Activated T-helper 1 cell treated with anti-CD3 and anti-CD28 coated beads, Interleukin-12 subunit alpha, Interleukin-12 subunit beta, Interleukin-2, Interleukin-4 antibody, amounts not matched to agents 30 ng/mL and 10 ng/mL and 1 ng/mL, durations not matched to agents 14 hours and 24 hours and 36 hours (primary cell): ENCODE measurements around the gene COL5A3. TPM values are rescaled to one million over a fixed set of nuclear protein-coding genes. Genes with fewer than 3 reads are reported as not detected.
"Not testable (repeated sequence)": the region's sequence is repeated elsewhere in the genome, so short reads cannot be mapped to it uniquely, and the experiment has no call there.

ENCODE experiments used
- DNase-seq: peaks from one replicate; pipeline ENCODE4 v3.0.0; 2021; ENCODE audit warnings: low spot score
- H3K27ac Mint-ChIP-seq: one replicate; pipeline ENCODE4 v1.8.0; 2021; ENCODE audit warnings: mild to moderate bottlenecking, mixed read lengths
- H3K27me3 Mint-ChIP-seq: one replicate; pipeline ENCODE4 v1.8.0; 2022; ENCODE audit warnings: mild to moderate bottlenecking, moderate library complexity, mixed read lengths; ENCODE audit not compliant: insufficient read depth
- H3K36me3 Mint-ChIP-seq: one replicate; pipeline ENCODE4 v1.8.0; 2021; ENCODE audit warnings: low read depth, mixed read lengths
- H3K4me1 Mint-ChIP-seq: one replicate; pipeline ENCODE4 v1.8.0; 2021; ENCODE audit warnings: low read depth, mixed read lengths
- H3K4me3 Mint-ChIP-seq: one replicate; pipeline ENCODE4 v1.8.0; 2021; ENCODE audit warnings: mild to moderate bottlenecking, moderate library complexity, mixed read lengths
- H3K9me3 Mint-ChIP-seq: one replicate; pipeline ENCODE4 v1.8.0; 2021; ENCODE audit warnings: mixed read lengths
- intact Hi-C: fragments of 100-400 bp; cut with micrococcal nuclease; formaldehyde crosslinking; loops from one replicate; pipeline ENCODE4 v1.15.1; 2024
- total RNA-seq: library from RNA; stranded (reverse); gene quantifications from 2 replicates; pipeline ENCODE4 v1.2.3, GENCODE V29; 2022

COL5A3 gene
- total RNA-seq, 1 donor from 2014 or later, result 0.67 TPM

DNA sequence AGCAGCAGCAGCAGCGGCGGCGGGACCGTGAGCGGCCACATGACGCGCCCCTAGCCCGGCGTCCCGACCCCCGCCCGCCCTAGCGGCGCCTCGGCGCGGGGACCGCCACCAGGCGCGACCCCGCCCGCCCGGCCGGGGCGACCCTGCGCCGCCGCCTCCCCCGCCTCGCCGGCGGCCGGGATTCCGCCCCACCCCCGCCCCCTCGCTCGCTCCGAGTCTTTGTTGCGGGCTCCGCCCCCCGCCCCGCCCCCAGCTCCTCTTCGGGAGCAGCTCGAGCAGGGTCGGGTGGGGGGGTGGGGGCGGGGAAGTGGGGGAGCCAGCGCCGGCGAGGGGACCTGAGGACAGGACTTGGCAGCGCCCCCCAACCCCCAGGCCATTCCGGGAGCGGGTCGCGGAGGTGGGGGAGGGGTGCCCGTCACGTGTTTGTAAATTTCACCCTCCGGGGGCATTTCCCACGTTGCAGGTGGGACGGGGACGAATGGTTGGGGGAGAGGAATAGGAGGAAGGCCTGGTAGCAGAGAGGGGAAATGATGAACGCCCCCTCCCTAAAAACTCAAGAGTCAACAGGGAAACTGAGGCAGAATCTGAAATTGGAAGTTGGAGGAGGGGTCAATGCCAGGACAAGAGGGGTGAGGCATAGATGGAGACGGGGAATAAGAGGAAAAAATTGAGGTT, 73.8 kb downstream of the COL5A3 start, which contains the start of gene OLFM2:
TSS of gene OLFM2 (minus strand) at position 190 of the 675 bp plus-strand sequence. CDS start at position 41, 149 bp downstream.
- no peak within 1 kb of the TSS for H3K27ac Mint-ChIP-seq
- H3K27me3 Mint-ChIP-seq, result peaks cover 51% of the 10 kb centered on the region
- intact Hi-C loops, result no loop called here
- no peaks in the 10 kb centered on the region for H3K36me3 Mint-ChIP-seq
- peaks cover 21% of the 10 kb centered on the region for H3K4me1 Mint-ChIP-seq
- H3K4me3 Mint-ChIP-seq, result peak within 1 kb of the TSS; percentile 44
- H3K9me3 Mint-ChIP-seq, result no peaks in the 10 kb centered on the region
- DNase-seq, result no peak

DNA sequence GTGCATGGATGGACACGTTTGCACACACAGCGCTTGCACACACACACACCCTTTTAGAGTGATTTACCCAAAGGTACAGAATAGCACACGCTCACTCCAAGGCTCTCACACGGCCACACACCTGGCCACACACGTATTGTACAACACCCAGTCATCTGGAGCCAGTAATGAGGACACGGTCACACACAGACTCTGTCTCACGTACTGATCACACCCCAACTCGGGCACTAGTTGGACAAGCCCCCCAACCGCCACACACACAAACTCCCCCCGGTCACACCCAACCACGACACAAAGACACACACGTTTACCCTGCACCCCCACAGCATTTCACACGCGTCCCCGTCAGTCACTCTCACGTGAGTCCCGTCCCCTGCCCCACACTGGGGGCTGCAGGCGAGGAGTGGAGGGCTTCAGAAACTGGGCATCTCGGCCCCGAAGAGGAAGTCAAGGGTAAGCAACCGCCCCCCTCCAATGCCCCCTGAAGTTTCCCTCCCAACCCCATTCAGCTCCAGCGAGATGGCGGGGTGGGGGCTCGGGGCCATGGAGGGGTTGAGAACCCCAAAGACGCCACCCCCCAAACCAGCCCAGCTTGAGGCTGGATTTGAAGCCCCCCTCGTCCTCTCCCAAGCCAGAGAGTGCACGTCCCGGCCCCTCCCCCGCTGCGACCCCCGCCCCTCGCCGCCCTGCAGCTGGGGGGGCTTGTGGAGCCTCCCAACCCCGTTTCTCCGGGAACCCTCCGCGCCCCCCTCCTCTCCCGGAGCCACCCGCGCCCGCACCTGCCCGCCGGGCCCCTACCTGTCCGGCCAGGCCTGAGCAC, 74.6 kb downstream of the COL5A3 start:
- Mint-ChIP-seq H3K4me1 (peaks cover 24% of the 10 kb centered on the region), H3K9me3 (no peaks in the 10 kb centered on the region), H3K4me3 (peak overlapping the region; percentile 44), H3K27me3 (peaks cover 51% of the 10 kb centered on the region), H3K27ac (no peak overlapping the region), H3K36me3 (no peaks in the 10 kb centered on the region)
- intact Hi-C loops, result loop anchor here (2.0 kb wide), 2 partner anchors 169 to 177 kb away; no protein-coding TSS in a partner anchor
- no peak for DNase-seq

DNA sequence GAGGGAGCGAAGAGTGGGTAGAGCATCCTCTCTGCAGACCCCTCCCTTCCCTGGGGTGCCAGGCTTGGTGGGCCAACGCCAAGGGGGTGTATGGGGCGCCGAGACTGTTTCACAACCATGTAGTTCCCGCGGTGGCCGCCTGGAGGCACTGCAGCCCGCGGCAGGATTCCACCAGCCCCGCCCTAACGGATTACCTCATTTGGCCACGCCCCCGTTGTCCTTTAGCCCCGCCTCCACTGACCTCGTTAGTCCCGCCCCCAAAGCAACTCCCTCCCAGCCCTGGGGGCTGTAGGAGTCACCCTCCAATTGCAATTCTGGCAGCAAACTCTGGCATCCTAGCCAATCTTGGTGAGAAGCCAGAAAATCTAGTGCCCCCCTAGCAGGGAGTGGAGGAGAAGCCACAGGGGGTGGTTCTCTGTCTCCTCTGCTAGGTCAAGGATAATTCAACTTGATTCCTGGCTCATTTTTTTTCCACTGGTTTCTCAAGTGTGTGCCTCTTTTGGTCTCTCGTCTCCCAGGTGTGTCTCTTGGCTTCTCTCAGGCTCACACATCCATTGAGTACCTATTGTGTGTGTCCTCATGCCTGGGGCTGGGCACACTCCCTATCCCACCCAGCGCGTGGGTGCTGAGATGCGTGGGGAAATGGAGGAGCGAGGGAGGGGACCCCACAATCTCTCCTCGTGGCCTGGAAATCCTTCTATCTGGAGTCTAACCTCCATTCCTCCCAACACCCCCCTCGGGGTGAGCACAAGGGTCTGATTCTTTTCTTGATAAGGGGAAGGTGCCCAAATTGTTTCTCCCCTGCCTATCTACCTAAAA, 76.0 kb downstream of the COL5A3 start:
- Mint-ChIP-seq H3K4me3 (no peak overlapping the region), H3K27me3 (peaks cover 48% of the 10 kb centered on the region), H3K4me1 (peaks cover 26% of the 10 kb centered on the region), H3K27ac (no peak overlapping the region), H3K36me3 (no peaks in the 10 kb centered on the region), H3K9me3 (no peaks in the 10 kb centered on the region)
- intact Hi-C loops, result loop anchor here (1.0 to 2.0 kb wide), 5 partner anchors 66 to 316 kb away; no protein-coding TSS in a partner anchor
- DNase-seq, result peak; percentile 69

DNA sequence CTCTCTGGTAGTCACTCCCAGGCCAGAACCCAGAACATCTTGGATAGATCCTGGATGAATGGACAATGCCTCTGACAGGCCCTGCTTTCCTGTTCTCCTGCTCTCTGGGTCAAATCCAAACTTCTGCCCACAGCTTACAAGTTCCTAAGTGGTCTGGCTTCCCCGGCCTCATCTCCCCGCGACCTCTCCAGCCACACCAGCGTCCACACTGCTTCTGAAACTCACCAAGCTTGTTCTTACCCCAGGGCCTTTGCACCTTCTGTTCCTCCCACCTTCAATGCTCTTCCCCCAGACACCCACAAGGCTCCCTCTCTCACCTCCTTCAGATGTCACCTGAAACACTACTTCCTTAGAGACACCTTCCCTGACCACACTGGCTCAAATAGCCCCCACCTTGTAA, 77.5 kb downstream of the COL5A3 start:
- Mint-ChIP-seq H3K4me1 (peaks cover 26% of the 10 kb centered on the region), H3K27me3 (peaks cover 44% of the 10 kb centered on the region), H3K9me3 (no peaks in the 10 kb centered on the region), H3K4me3 (no peak overlapping the region), H3K27ac (no peak overlapping the region), H3K36me3 (no peaks in the 10 kb centered on the region)
- intact Hi-C loops, result no loop called here
- no peak for DNase-seq

DNA sequence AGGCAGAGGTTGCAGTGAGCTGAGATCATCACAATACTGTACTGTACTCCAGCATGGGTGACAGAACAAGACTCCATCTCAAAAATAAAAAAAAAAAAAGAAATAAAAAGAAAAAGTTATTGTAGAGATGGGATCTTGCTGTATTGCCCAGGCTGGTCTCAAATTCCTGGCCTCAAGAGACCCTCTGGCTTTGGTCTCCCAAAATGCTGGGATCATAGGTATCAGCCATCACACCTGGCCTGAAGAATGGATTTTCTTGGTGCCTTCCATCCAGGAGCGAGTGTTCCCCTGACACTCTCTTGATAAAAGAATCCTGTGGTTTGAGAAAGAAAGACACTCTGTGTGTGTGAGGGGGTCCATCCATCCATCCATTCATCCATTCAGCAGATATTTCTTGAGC, 78.7 kb downstream of the COL5A3 start:
- H3K4me1 Mint-ChIP-seq, result peaks cover 21% of the 10 kb centered on the region
- no peak overlapping the region for H3K4me3 Mint-ChIP-seq
- no peak for DNase-seq
- intact Hi-C loops, result loop anchor here (1.0 kb wide), 1 partner anchor 458 kb away; no protein-coding TSS in a partner anchor
- peaks cover 34% of the 10 kb centered on the region for H3K27me3 Mint-ChIP-seq
- H3K36me3 Mint-ChIP-seq, result no peaks in the 10 kb centered on the region
- no peaks in the 10 kb centered on the region for H3K9me3 Mint-ChIP-seq
- H3K27ac Mint-ChIP-seq, result no peak overlapping the region

DNA sequence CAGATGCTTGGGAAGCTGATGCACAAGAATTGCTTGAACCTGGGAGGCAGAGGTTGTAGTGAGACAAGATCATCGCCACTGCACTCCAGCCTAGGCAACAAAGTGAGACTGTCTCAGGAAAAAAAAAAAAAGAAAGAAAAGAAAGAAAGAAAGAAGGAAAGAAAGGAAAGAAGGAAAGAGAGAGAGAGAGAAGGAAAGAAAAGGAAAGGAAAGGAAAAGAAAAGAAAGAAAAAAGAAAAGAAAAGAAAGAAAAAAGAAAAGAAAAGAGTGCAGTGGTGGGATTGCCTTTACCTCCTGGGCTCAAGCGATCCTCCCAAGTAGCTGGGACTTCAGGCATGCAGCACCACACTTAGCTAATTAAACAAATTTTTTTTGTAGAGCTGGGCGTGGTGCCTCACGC, 86.9 kb downstream of the COL5A3 start:
- Mint-ChIP-seq H3K27me3 (peaks cover 4% of the 10 kb centered on the region), H3K27ac (no peak overlapping the region), H3K9me3 (no peaks in the 10 kb centered on the region), H3K4me1 (no peaks in the 10 kb centered on the region), H3K4me3 (no peak overlapping the region), H3K36me3 (no peaks in the 10 kb centered on the region)
- DNase-seq, result no peak
- intact Hi-C loops, result no loop called here

DNA sequence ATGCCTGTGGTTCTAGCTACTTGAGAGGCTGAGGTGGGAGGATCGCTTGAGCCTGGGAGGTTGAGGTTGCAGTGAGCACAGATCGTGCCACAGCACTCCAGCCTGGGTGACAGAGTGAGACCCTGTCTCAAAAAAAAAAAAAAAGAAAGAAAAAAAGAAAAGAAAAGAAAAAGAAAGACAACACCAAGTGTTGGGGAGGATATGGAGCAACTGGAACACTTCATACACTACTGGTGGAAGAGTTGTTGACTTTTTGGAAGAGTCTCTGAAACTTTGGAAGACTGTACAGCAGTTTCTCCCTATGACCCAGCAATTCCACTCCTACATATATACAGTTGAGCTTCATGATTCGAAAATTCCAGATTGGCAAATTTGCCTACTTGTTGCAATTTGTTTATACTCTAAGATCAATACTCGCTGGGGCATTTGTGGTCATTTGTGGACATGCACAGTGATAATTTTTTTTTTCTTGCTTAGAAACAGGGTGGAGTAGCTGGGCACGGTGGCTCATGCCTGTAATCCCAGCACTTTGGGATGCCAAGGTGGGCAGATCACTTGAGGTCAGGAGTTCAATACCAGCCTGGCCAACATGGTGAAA, 87.4 kb downstream of the COL5A3 start:
- H3K27ac Mint-ChIP-seq, H3K4me3 Mint-ChIP-seq, H3K36me3 Mint-ChIP-seq, H3K4me1 Mint-ChIP-seq, DNase-seq, H3K9me3 Mint-ChIP-seq, H3K27me3 Mint-ChIP-seq, intact Hi-C loops: not testable (repeated sequence)

DNA sequence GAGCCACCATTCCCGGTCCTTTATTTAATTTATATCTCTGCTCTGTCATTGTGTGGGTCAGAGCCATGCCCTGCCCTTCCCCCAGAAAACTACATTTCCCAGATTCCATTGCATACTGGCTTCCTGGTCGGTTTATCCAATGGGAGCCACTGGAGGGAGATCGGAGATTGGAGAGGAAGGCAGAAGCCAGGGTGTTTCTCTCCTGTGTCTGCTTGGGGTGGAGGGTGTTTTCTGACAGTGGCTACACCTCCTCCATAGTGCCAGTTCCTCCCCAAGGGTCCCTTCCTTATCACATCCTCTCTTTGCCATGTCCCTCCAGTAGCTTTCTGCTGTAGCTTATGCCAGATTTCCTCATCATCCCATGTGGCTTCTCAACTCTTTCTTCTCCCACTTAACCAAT, 93.0 kb downstream of the COL5A3 start:
- H3K27me3 Mint-ChIP-seq, result peaks cover 21% of the 10 kb centered on the region
- no peak for DNase-seq
- H3K27ac Mint-ChIP-seq, result no peak overlapping the region
- H3K4me1 Mint-ChIP-seq, result peaks cover 17% of the 10 kb centered on the region
- H3K36me3 Mint-ChIP-seq, result no peaks in the 10 kb centered on the region
- no peaks in the 10 kb centered on the region for H3K9me3 Mint-ChIP-seq
- intact Hi-C loops, result loop anchor here (10.0 kb wide), 2 partner anchors 293 to 333 kb away; partner anchors contain the start of genes ZNF121 and ZNF561
- no peak overlapping the region for H3K4me3 Mint-ChIP-seq

DNA sequence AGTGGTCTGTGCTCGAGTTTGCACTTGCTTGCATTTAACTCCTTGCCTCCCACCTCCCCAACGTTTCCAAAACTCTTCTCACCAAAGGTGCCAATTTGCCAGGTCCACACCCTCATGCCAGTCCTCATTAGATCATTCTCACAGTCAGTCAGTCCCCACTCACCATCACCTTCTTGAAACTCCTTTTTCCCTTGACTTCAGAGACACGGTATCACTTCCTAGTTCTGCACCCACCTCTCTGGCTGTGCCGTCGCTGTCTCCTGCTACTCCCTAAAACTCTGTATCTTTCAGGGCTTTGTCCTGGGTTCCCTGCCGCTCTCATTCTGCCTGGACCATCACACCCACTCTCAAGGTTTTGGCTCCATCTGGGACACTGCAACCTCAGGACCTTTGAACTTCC, 93.6 kb downstream of the COL5A3 start:
- Mint-ChIP-seq H3K27me3 (peaks cover 21% of the 10 kb centered on the region), H3K36me3 (no peaks in the 10 kb centered on the region)

DNA sequence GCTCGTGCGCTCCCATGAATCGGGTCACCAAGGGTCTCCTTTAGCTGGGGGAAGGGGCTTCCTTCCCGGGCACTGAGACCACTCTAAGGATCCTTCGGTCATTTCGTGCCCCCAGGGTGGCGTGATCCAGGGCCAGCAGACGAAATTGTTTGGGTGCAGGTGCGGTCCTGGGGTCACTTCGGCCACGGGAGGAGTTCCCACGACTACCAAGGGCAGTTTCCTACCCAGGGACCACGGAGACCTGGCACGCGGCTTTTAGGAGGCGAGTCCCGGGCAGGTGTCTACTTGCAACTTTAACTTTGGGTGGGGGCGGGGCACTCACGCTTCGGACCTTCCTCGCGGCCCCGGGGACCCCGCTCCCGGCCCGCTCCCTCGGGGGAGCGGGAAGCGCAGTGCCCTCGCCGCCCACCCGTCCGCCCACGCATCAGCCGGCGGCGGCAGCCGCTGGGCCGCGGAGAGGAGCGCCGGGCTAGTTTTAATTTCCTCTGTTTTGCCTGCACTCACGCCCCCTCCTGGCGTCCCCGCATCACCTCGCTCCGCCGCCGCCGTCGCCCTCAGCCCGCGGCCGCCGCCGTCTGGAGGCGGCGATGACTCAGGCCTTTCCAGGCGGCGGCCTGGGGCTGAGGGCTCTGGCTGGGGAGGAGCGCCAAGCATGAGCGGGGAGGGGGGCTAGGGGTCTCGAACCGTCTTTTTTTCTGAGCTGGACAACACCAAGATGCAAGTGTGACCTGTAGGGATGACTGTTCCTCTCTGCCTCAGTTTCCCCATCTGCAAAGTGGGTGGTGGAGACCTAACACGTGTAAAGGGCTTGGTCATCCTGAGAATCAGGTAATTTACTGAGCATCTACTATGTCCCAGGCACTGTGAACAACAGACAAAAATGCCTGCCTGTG, 95.7 kb downstream of the COL5A3 start:
- intact Hi-C loops, result loop anchor here (2.0 to 10.0 kb wide), 4 partner anchors 56 to 330 kb away; partner anchors contain the start of genes PIN1, ZNF121 and ZNF561
- H3K4me3 Mint-ChIP-seq, result peak overlapping the region; percentile 52

More for the DNA sequence above, 93.6 kb downstream of the COL5A3 start:
- peaks cover 17% of the 10 kb centered on the region for H3K4me1 Mint-ChIP-seq
- no peaks in the 10 kb centered on the region for H3K9me3 Mint-ChIP-seq
- H3K4me3 Mint-ChIP-seq, result no peak overlapping the region
- intact Hi-C loops, result loop anchor here (10.0 kb wide), 2 partner anchors 292 to 332 kb away; partner anchors contain the start of genes ZNF121 and ZNF561
- peak overlapping the region; percentile 34 for H3K27ac Mint-ChIP-seq
- no peak for DNase-seq

DNA sequence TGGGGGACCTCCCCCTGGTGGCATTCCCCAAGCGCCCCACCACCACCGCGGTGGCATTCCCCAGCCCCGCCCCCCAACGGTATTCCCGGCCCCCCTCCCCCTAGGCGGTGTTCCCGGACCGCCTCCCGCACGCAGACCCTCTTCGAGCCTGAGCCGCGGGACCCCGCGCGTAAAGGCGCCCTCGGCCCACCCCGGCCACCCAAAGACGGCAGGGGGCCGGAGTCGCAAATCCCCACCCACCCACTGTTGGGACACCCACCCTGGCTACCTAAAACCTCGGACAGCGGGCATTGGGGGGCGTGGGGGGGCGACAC, 96.3 kb downstream of the COL5A3 start:
- Mint-ChIP-seq H3K36me3 (no peaks in the 10 kb centered on the region), H3K27me3 (peaks cover 17% of the 10 kb centered on the region), H3K27ac (no peak overlapping the region), H3K9me3 (no peaks in the 10 kb centered on the region), H3K4me1 (peaks cover 17% of the 10 kb centered on the region), H3K4me3 (peak overlapping the region; percentile 52)
- DNase-seq, result no peak
- intact Hi-C loops, result loop anchor here (2.0 to 10.0 kb wide), 4 partner anchors 55 to 329 kb away; partner anchors contain the start of genes PIN1, ZNF121 and ZNF561

More for the DNA sequence above, 95.7 kb downstream of the COL5A3 start:
- no peaks in the 10 kb centered on the region for H3K9me3 Mint-ChIP-seq
- no peaks in the 10 kb centered on the region for H3K36me3 Mint-ChIP-seq
- H3K27me3 Mint-ChIP-seq, result peaks cover 21% of the 10 kb centered on the region
- DNase-seq, result peak; percentile 69
- no peak overlapping the region for H3K27ac Mint-ChIP-seq
- peaks cover 17% of the 10 kb centered on the region for H3K4me1 Mint-ChIP-seq
